HEK293T (cell line): ENCODE results near the gene CTSO.

ENCODE experiments used
- ARNT ChIP-seq: fragments of 450-650 bp; IDR thresholded peaks from 2 replicates; pipeline ENCODE4 v1.6.1; 2017; ENCODE audit warnings: mild to moderate bottlenecking
- CTBP1 ChIP-seq: fragments of 450-650 bp; IDR thresholded peaks from 2 replicates; pipeline ENCODE4 v1.6.1; 2016; ENCODE audit warnings: borderline replicate concordance
- FOXK2 ChIP-seq: fragments of 450-650 bp; IDR thresholded peaks from 2 replicates; pipeline ENCODE4 v1.6.1; 2016; ENCODE audit warnings: mild to moderate bottlenecking
- LEF1 ChIP-seq: fragments of 450-650 bp; IDR thresholded peaks from 2 replicates; pipeline ENCODE4 v1.6.1; 2017; ENCODE audit warnings: mild to moderate bottlenecking, borderline replicate concordance
- SP1 ChIP-seq: fragments of 450-650 bp; IDR thresholded peaks from 2 replicates; pipeline ENCODE4 v1.6.1; 2017
- SUZ12 ChIP-seq: fragments of 450-650 bp; IDR thresholded peaks from 2 replicates; pipeline ENCODE4 v1.6.1; 2016; ENCODE audit warnings: mild to moderate bottlenecking

GRCh38 chr4:155889031-155889793, 64.5 kb downstream of the CTSO start:
- no peak for TF ChIP-seq SUZ12
- TF ChIP-seq CTBP1 = no peak
- no peak for TF ChIP-seq ARNT
- TF ChIP-seq SP1 = no peak
- no peak for TF ChIP-seq FOXK2
- no peak for TF ChIP-seq LEF1
